Mucosa of descending colon (tissue), 3 donors: ENCODE data around the gene VKORC1L1. TPM values are rescaled to one million over a fixed set of nuclear protein-coding genes. Genes with fewer than 3 reads are reported as not detected.

Source experiments
- ATAC-seq: fragments of 200-7000 bp; cut with Tn5 transposase; one replicate; pipeline ENCODE4 v1.9.1; 2020; ENCODE audit warnings: mild to moderate bottlenecking, moderate library complexity
- DNase-seq, 3 donors: peaks; one replicate each; pipeline ENCODE4 v3.0.0-alpha.2; 2020
- H3K36me3 ChIP-seq: fragments of 200-600 bp; one replicate; pipeline ENCODE4 v1.8.0; 2021; ENCODE audit warnings: low read depth, mild to moderate bottlenecking
- H3K4me1 ChIP-seq: fragments of 200-600 bp; one replicate; pipeline ENCODE4 v1.8.0; 2021; ENCODE audit warnings: low read depth, mild to moderate bottlenecking
- H3K4me3 ChIP-seq: fragments of 200-600 bp; one replicate; pipeline ENCODE4 v1.8.0; 2021; ENCODE audit warnings: mild to moderate bottlenecking
- H3K9me3 ChIP-seq: fragments of 200-600 bp; one replicate; pipeline ENCODE4 v1.8.0; 2021; ENCODE audit warnings: mild to moderate bottlenecking
- intact Hi-C, 2 donors: fragments of 100-400 bp; cut with DNase I in 1 of 2; cut with micrococcal nuclease in 1 of 2; formaldehyde crosslinking; loops; one replicate each; pipeline versions ENCODE4 v1.11.0 to v1.11.1; 2022; cut with DNase I, micrococcal nuclease
- total RNA-seq, 3 donors: library from RNA; stranded (reverse); fragmentation: NEBNext Ultra II Directional in 2 of 3; extraction: Animal tissue kit (Norgen Biotek cat#: 25700) in 2 of 3; gene quantifications; one replicate each; pipeline versions ENCODE4 v1.2.1 to v1.2.4, GENCODE V29; 2021 to 2023
- TF ChIP-seq, protein P1 (sequence below): fragments of 200-600 bp; IDR thresholded peaks from one replicate; pipeline ENCODE4 v1.8.0; 2022; ENCODE audit warnings: antibody characterized with exemption, mild to moderate bottlenecking
- donor health status: DM: no; HTN: no; CAD: no; lungs with moderate emphysema.
- donor health status: DM: no; HTN: no; CAD: no.
- donor health status: DM: no; HTN: yes; CAD: no.

The VKORC1L1 gene
- total RNA-seq, 3 donors from 2014 or later = 18.0 to 25.6 (median 22.2) TPM

DNA sequence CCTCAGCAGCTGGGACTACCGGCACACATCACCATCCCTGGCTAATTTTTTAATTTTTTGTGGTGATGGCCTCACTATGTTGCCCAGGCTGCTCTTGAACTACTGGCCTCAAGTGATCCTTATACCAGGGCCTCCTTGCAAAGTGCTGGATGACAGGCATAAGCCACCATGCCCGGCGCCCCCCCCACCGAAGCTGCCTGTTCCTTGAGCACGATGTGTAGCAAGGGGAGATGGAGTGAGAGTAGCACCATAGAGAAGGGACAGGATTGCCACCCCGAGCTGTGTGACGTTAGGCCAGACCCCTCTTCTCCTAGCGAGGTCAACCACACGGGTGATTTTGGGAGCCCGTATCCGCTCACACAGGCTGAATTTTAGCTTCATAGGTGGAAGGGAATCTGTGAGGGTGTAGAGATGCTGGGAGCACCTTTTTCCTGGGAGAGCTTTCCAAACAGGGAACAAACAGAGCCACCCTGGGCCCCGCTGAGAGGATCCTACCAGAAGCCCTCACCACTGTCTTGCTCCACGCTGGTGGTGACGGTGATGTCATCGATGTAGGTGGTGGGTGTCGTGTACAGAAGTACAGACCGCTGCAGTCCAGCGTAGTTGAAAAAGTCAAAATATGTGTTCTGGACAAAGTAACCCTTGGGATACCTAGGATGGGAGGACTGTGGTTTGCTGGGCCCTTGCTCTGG, 106.2 kb downstream of the VKORC1L1 start:
- no peak overlapping the region for H3K4me3 ChIP-seq
- no peak for DNase-seq
- TF ChIP-seq, protein P1, sequence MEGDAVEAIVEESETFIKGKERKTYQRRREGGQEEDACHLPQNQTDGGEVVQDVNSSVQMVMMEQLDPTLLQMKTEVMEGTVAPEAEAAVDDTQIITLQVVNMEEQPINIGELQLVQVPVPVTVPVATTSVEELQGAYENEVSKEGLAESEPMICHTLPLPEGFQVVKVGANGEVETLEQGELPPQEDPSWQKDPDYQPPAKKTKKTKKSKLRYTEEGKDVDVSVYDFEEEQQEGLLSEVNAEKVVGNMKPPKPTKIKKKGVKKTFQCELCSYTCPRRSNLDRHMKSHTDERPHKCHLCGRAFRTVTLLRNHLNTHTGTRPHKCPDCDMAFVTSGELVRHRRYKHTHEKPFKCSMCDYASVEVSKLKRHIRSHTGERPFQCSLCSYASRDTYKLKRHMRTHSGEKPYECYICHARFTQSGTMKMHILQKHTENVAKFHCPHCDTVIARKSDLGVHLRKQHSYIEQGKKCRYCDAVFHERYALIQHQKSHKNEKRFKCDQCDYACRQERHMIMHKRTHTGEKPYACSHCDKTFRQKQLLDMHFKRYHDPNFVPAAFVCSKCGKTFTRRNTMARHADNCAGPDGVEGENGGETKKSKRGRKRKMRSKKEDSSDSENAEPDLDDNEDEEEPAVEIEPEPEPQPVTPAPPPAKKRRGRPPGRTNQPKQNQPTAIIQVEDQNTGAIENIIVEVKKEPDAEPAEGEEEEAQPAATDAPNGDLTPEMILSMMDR = no peak
- intact Hi-C loops = no loop called here
- H3K4me1 ChIP-seq = peaks cover 19% of the 10 kb centered on the region
- H3K36me3 ChIP-seq = peaks cover 10% of the 10 kb centered on the region
- no peak for ATAC-seq
- H3K9me3 ChIP-seq = no peaks in the 10 kb centered on the region

- DNase-seq (peak in 1 of 3 donors; percentile 52), ATAC-seq (no peak)
- peaks cover 25% of the 10 kb centered on the region for H3K4me1 ChIP-seq
- H3K4me3 ChIP-seq = no peak overlapping the region
- no peaks in the 10 kb centered on the region for H3K9me3 ChIP-seq
- peaks cover 5% of the 10 kb centered on the region for H3K36me3 ChIP-seq
- TF ChIP-seq, protein P1 = no peak
- intact Hi-C loops = no loop called here
Measured at GRCh38 chr7:65979583-65980477, 107.0 kb downstream of the VKORC1L1 start.

- peak; percentile 44 to 79 (median 56) for DNase-seq
- Histone ChIP-seq H3K4me3 (no peak overlapping the region), H3K36me3 (no peaks in the 10 kb centered on the region), H3K4me1 (peaks cover 25% of the 10 kb centered on the region), H3K9me3 (no peaks in the 10 kb centered on the region)
- TF ChIP-seq, protein P1 = no peak
- intact Hi-C loops = no loop called here
- ATAC-seq = peak; percentile 55
Measured at GRCh38 chr7:65980478-65981250, 107.8 kb downstream of the VKORC1L1 start.

GRCh38 chr7:65981965-65982792, 109.3 kb downstream of the VKORC1L1 start, which contains the start of gene GUSB:
GUSB (minus strand) TSS chr7:65982213; CDS start chr7:65982183, 30 bp downstream.
- Histone ChIP-seq H3K4me3 (peak within 1 kb of the TSS; percentile 94), H3K4me1 (peaks cover 25% of the 10 kb centered on the region), H3K9me3 (no peaks in the 10 kb centered on the region), H3K36me3 (no peaks in the 10 kb centered on the region)
- intact Hi-C loops = no loop called here
- DNase-seq (peak; percentile 96 to 97 (median 96)), ATAC-seq (peak; percentile 99)
- TF ChIP-seq, protein P1 = no peak
